OCI-LY3 (cell line): ENCODE measurements around the gene ISOC1.

ENCODE experiments used
- H2AFZ ChIP-seq: fragments of 200-600, 300-600 bp; shearing (Covaris generic); 2 replicates; pipeline ENCODE4 v1.6.0; 2014; ENCODE audit warnings: antibody characterized with exemption, low read depth, low read length
- H3K27ac ChIP-seq: fragments of 200-600, 300-600 bp; sonication (generic); 2 replicates; pipeline ENCODE4 v1.5.1; 2014; ENCODE audit warnings: mild to moderate bottlenecking, low read length, moderate library complexity, mixed read lengths
- H3K27me3 ChIP-seq: fragments of 200-600, 300-600 bp; sonication (generic); 2 replicates; pipeline ENCODE4 v1.6.1; 2014; ENCODE audit warnings: low read depth, low read length, mixed read lengths
- H3K36me3 ChIP-seq: fragments of 200-600, 300-600 bp; sonication (generic); replicated peaks from 2 replicates; pipeline ENCODE3; 2014; ENCODE audit warnings: low read depth, low read length, mixed read lengths
- H3K4me1 ChIP-seq: fragments of 300-600, 200-600 bp; sonication (generic); 2 replicates; pipeline ENCODE4 v1.6.1; 2014; ENCODE audit warnings: low read length, mixed read lengths
- H3K4me2 ChIP-seq: fragments of 200-600, 300-600 bp; sonication (generic); 2 replicates; pipeline ENCODE4 v1.6.1; 2014; ENCODE audit warnings: low read length, mixed read lengths
- H3K4me3 ChIP-seq: fragments of 300-600, 200-600 bp; sonication (generic); 2 replicates; pipeline ENCODE4 v1.5.1; 2014; ENCODE audit warnings: antibody characterized with exemption, mild to moderate bottlenecking, low read length, moderate library complexity
- H3K79me2 ChIP-seq: fragments of 300-600, 200-600 bp; shearing (Covaris generic); 2 replicates; pipeline ENCODE4 v1.6.1; 2014; ENCODE audit warnings: mild to moderate bottlenecking, low read length, mixed read lengths
- H3K9ac ChIP-seq: fragments of 300-600, 200-600 bp; shearing (Covaris generic); 2 replicates; pipeline ENCODE4 v1.6.0; 2014; ENCODE audit warnings: mild to moderate bottlenecking, low read length, moderate library complexity
- H3K9me3 ChIP-seq: fragments of 200-600, 300-600 bp; shearing (Covaris generic); 2 replicates; pipeline ENCODE4 v1.6.1; 2014; ENCODE audit warnings: low read length, mixed read lengths; ENCODE audit not compliant: insufficient read depth
- H4K20me1 ChIP-seq: fragments of 200-600, 300-600 bp; sonication (generic); 2 replicates; pipeline ENCODE4 v1.6.1; 2016; ENCODE audit warnings: low read length, mixed read lengths; ENCODE audit not compliant: insufficient read depth
- EZH2phosphoT487 ChIP-seq: fragments of 200-600 bp; shearing (Covaris generic); IDR thresholded peaks from 2 replicates; pipeline ENCODE4 v1.6.1; 2018; ENCODE audit warnings: antibody characterized with exemption, mixed run types, low read depth
- TF ChIP-seq, protein P1 (sequence below): fragments of 200-600, 300-600 bp; sonication (generic); IDR thresholded peaks from 2 replicates; pipeline ENCODE4 v1.5.1; 2014; ENCODE audit warnings: antibody characterized with exemption, low read length, low read depth

Gene ISOC1

GRCh38 chr5:129116797-129117196, 22.2 kb downstream of the ISOC1 start:
- Histone ChIP-seq H3K79me2 (no peaks in the 10 kb centered on the region), H2AFZ (no peak overlapping the region), H3K4me3 (no peak overlapping the region), H3K36me3 (no peaks in the 10 kb centered on the region), H3K27ac (no peak overlapping the region), H3K4me2 (no peak overlapping the region), H3K4me1 (peaks cover 12% of the 10 kb centered on the region), H4K20me1 (no peaks in the 10 kb centered on the region), H3K9ac (no peak overlapping the region), H3K9me3 (no peaks in the 10 kb centered on the region), H3K27me3 (no peaks in the 10 kb centered on the region)
- no peak for TF ChIP-seq EZH2phosphoT487

- H3K4me2 ChIP-seq: no peak overlapping the region
- TF ChIP-seq, protein P1, sequence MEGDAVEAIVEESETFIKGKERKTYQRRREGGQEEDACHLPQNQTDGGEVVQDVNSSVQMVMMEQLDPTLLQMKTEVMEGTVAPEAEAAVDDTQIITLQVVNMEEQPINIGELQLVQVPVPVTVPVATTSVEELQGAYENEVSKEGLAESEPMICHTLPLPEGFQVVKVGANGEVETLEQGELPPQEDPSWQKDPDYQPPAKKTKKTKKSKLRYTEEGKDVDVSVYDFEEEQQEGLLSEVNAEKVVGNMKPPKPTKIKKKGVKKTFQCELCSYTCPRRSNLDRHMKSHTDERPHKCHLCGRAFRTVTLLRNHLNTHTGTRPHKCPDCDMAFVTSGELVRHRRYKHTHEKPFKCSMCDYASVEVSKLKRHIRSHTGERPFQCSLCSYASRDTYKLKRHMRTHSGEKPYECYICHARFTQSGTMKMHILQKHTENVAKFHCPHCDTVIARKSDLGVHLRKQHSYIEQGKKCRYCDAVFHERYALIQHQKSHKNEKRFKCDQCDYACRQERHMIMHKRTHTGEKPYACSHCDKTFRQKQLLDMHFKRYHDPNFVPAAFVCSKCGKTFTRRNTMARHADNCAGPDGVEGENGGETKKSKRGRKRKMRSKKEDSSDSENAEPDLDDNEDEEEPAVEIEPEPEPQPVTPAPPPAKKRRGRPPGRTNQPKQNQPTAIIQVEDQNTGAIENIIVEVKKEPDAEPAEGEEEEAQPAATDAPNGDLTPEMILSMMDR: no peak
- TF ChIP-seq EZH2phosphoT487: no peak
- no peak overlapping the region for H3K9ac ChIP-seq
- H3K4me3 ChIP-seq: no peak overlapping the region
- no peaks in the 10 kb centered on the region for H3K9me3 ChIP-seq
- H3K27ac ChIP-seq: no peak overlapping the region
- H2AFZ ChIP-seq: no peak overlapping the region
- peaks cover 12% of the 10 kb centered on the region for H3K4me1 ChIP-seq
- no peaks in the 10 kb centered on the region for H4K20me1 ChIP-seq
- no peaks in the 10 kb centered on the region for H3K36me3 ChIP-seq
- H3K27me3 ChIP-seq: no peaks in the 10 kb centered on the region
- no peaks in the 10 kb centered on the region for H3K79me2 ChIP-seq
Measured at GRCh38 chr5:129118405-129118804, 23.9 kb downstream of the ISOC1 start.

GRCh38 chr5:129118826-129119225, 24.3 kb downstream of the ISOC1 start:
- no peak overlapping the region for H3K4me2 ChIP-seq
- no peaks in the 10 kb centered on the region for H3K36me3 ChIP-seq
- no peak overlapping the region for H3K27ac ChIP-seq
- H3K9me3 ChIP-seq: no peaks in the 10 kb centered on the region
- no peak for TF ChIP-seq EZH2phosphoT487
- TF ChIP-seq, protein P1: no peak
- H3K4me3 ChIP-seq: no peak overlapping the region
- H4K20me1 ChIP-seq: no peaks in the 10 kb centered on the region
- no peaks in the 10 kb centered on the region for H3K27me3 ChIP-seq
- no peak overlapping the region for H2AFZ ChIP-seq
- H3K79me2 ChIP-seq: no peaks in the 10 kb centered on the region
- peaks cover 12% of the 10 kb centered on the region for H3K4me1 ChIP-seq
- H3K9ac ChIP-seq: no peak overlapping the region

- Histone ChIP-seq H2AFZ (no peak overlapping the region), H3K79me2 (no peaks in the 10 kb centered on the region), H3K9me3 (no peaks in the 10 kb centered on the region), H3K36me3 (no peaks in the 10 kb centered on the region), H3K4me2 (peak overlapping the region; percentile 28), H3K4me3 (no peak overlapping the region), H3K27me3 (no peaks in the 10 kb centered on the region), H3K9ac (no peak overlapping the region), H3K27ac (no peak overlapping the region), H3K4me1 (peaks cover 24% of the 10 kb centered on the region), H4K20me1 (no peaks in the 10 kb centered on the region)
- TF ChIP-seq EZH2phosphoT487: no peak
- TF ChIP-seq, protein P1: no peak
Measured at GRCh38 chr5:129120158-129120581, 25.6 kb downstream of the ISOC1 start.

DNA sequence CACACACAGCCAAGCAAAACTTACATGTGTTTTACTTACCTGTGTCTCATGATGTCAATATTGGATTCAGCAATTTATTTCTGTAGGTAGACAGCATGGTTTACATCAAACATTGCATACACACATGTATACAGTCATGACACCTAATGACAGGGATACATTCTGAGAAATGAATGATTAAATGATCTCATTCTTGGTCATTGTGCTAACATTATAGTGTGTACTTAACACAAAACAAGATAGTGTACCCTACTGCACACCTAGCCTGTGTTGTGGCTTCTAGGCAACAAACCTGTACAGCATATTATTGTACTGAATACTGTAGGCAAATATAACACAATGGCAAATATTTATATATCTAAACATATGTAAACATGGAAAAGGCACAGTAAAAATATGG, 28.0 kb downstream of the ISOC1 start:
- H3K36me3 ChIP-seq: no peaks in the 10 kb centered on the region

More for the DNA sequence above, 28.0 kb downstream of the ISOC1 start:
- Histone ChIP-seq H3K9me3 (no peaks in the 10 kb centered on the region), H3K4me2 (no peak overlapping the region), H2AFZ (no peak overlapping the region), H4K20me1 (no peaks in the 10 kb centered on the region), H3K4me1 (peaks cover 38% of the 10 kb centered on the region), H3K27ac (no peak overlapping the region), H3K9ac (no peak overlapping the region), H3K27me3 (no peaks in the 10 kb centered on the region), H3K4me3 (no peak overlapping the region), H3K79me2 (no peaks in the 10 kb centered on the region)
- no peak for TF ChIP-seq EZH2phosphoT487
- TF ChIP-seq, protein P1: no peak
